ENCODE results near the gene CHST8.
A peak's percentile ranks its signal among the peaks of the same experiment; 100 is the strongest.

The CHST8 gene

DNA sequence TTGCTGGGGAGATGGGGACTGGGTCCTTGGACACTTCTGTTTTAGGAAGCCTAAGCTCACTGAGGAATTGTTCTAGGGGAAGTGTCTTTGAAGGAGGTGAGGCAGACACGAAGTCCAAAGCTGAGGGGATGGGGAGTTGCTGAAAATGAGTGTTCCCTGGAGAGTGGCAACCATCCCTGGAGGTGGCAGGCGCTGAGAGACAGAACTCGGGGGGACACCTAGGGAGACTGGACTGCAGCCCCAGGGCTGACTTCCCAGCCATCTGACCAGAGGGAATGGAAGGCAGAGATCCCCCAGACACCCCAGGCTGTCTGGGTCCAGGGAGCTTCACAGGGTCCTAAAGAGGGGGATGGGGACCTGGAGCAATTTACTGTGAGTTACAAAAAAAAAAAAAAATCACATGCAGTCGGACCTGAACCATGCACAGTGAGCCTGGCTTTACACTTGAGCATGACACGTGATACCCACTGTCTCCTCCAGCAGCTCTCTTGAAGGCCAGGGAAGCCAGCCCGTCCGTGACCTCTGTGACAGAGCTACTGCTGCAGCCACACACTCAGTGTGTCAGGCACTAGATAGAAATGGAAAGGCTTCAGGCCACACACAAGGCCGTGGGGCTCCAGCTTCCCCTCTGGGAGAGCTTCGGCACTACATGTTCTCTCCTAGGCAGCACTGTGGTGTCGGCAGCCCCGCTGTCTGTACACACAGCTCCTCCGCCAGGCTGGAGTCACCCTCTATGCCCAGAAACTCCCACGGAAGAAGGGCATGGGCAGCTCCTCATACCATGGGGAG, 97.8 kb downstream of the CHST8 start:
- DNase-seq: no peak

GRCh38 chr19:33720155-33720493, 98.4 kb downstream of the CHST8 start:
- DNase-seq: no peak

DNA sequence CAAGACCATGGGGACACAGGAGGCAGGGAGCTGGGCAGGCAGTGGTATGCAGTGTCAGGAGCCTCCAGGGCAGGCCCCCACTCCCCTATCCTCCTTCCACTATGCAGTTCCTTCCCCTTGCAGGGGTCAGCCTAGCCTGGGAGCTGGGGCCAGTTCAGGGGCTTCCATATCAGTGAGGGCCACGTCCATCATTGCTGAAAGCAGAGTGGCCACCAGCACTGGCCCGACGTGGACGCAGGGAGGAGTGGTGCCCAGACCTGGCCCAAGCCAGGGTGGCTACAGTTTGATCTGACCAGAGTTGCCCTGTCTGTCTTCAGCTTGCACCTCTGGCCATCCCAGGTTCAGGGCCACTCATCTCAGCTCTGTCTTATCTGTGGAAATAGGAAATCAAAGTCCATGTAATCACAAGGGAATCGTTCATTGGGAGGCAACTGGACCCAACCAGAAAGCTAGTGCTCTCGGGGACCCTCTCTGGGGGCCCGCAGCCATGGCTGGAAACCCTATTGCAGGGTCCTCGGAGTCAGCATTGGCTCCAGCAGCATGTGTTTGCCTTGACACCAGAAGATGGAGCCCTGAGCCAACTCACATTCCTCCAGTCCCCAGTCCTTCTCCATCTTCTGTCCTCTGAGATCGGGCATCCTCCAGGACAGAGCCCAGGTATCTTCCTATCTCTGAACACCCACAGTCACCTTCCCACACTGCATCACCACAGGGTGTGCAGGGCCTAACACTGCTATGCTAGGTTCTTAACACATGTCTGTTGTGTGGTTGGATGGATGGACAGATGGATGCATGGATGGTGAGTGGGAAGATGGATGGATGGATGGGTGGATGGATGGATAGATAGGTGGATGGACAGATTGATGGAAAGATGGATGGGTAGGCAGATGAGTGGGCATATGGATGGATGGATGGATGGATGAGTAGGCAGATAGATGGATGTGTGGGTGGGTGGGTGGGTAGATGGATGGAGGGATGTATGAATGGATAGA, 99.2 kb downstream of the CHST8 start:
- DNase-seq: no peak

DNA sequence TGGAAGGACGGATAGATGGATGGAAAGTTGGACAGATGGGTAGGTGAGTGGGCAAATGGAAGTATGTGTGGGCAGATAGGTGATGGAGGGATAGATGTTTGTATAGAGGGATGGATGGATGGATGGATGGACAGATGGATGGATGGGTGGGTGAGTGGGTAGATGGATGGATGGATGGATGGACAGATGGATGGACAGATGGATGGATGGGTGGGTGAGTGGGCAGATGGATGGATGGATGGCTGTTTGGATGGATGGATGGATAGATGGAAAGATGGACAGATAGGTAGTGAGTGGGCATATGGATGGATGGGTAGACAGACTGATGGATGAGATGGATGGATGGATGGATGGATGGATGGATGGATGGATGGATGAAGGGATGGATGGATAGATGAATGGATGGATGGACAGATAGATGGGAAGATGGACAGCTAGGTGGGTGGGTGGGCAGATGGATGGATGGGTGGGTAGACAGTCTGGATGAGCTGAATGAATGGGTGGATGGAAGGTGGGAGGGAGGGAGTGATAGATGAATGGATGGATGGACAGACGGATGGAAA, 100.1 kb downstream of the CHST8 start:
- no peak for DNase-seq

- DNase-seq: no peak
These were observed 100.9 kb downstream of the CHST8 start for GRCh38 chr19:33722456-33723239.

DNA sequence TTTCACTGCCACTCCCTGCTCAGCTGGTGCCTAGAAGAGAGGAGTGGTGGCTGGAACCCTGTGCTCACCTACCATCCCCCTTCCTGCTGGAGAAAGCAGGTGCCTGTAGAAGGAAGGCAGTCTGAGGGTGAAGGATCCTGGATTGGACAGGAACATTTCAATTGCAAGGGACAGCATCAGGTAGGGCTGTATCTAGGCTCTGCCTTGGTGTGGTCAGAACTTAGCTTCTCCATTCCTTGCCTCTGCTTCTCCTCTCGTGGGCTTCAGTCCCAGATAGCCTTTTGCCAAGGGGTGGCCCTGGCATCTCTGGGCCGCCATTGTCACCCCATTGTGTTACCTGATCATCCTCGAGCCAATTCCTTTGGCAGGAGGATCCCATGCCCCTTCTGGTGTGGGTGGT, 101.8 kb downstream of the CHST8 start:
- DNase-seq: no peak

- no peak for DNase-seq
These were observed 102.4 kb downstream of the CHST8 start for GRCh38 chr19:33724021-33724720.

DNA sequence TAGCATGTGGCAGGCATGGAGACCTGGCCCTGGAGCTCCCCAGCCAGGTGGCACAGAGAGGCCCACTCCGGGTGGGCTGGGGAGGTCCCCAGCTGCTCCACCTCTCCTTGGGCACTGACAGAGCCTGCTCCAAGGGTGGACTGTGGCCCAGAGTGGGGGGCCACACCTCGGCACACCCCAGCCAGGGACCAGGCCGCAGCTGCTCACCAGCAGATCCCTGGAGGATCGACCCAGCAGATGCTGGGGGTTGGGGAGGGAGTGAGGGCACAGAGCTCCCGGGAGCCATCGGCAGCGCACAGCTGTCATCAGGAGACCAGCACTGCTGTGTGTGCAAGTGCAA, 102.9 kb downstream of the CHST8 start:
- DNase-seq: peak; percentile 85

- DNase-seq: no peak
These were observed 103.8 kb downstream of the CHST8 start for GRCh38 chr19:33725567-33725966.

GRCh38 chr19:33726756-33727155, 105.0 kb downstream of the CHST8 start:
- no peak for DNase-seq

- no peak for DNase-seq
These were observed 105.7 kb downstream of the CHST8 start for GRCh38 chr19:33727331-33727998.

GRCh38 chr19:33728141-33728540, 106.4 kb downstream of the CHST8 start:
- DNase-seq: no peak

- no peak for DNase-seq
These were observed 109.3 kb downstream of the CHST8 start for GRCh38 chr19:33730858-33731607.

GRCh38 chr19:33731881-33732280, 110.1 kb downstream of the CHST8 start:
- DNase-seq: no peak

DNA sequence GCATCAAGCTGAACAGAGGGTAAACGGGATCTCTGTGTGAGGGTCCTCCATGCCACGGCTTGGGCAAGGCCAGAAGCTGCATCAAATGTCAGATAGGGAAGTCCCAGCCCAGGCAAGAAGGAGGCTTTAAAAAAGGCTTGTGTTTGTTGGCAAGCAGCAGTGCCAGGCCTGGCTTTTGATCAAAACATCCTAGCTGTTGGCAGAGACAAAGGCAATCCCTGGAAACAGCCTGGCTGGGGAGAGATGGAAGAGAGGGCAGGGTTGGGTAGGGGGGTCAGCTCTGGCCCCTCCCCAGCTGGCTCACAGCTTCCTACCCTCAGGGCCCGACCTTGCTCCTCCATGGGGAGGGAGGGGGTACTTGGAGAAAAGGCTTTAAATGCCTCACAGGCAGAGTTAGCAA, 113.2 kb downstream of the CHST8 start:
- no peak for DNase-seq

- DNase-seq: no peak
These were observed 114.4 kb downstream of the CHST8 start for GRCh38 chr19:33736158-33736557.

- DNase-seq: no peak
These were observed 115.0 kb downstream of the CHST8 start for GRCh38 chr19:33736787-33737186.

DNA sequence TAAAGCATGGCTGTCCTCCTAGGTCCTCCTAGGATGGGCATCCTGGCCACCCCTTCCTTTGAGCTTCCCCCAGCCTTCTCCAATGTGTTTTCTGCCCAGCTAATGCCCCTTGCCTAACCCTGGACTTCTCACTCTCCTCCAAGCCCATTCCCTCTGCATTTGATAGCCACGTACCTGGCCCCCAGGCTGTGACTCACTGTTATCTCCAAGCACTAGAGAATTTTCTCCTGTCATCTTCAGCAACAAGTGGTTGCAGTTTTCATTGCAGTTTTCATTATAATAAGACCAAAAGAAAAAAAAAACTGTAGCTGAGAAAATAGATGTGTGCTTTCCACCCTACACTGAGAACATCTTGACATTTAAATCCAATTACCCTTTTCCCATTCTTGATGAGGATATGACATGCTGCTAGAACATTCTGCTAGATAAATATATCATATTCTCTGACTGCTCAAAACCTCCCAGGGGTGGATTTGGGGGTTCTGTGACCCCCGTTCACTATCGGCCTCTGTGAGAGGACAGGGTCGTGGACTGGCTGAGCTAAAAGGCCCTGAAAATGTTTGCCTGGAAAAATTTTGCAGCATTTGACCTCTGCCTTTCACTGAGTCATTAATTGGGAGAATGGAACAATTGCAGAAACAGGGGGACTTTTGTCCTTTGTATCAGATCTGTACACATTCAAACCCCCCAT, 116.1 kb downstream of the CHST8 start:
- no peak for DNase-seq

GRCh38 chr19:33740811-33741396, 119.2 kb downstream of the CHST8 start:
- no peak for DNase-seq

DNA sequence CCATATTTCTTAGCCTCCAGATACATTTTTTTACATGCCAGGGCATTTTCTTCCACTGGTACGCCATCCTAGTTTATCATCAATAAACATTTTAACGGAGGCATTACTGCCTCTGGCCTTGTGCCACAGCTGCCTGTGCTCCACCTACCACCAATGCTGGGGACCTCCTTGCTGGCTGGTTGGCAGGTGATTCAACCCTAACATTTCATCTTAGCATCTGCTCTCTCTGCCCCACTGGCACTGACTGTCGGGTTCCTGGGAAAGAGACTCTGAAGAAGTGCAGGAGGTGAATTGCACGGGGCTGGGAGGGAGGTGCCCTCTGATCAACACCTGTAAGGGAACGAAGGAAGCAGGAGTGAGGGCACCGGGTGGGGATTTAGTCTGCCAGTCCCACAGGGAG, 123.5 kb downstream of the CHST8 start:
- no peak for DNase-seq
